Thyroid gland (tissue), 4 donors: Measurements from ENCODE around the gene NFIA. TPM values are rescaled to one million over a fixed set of nuclear protein-coding genes. Genes with fewer than 3 reads are reported as not detected.
A peak's percentile ranks its signal among the peaks of the same experiment; 100 is the strongest.

ENCODE experiments used
- DNase-seq, 2 donors: peaks; one replicate each; pipeline ENCODE4 v3.0.0-alpha.2; 2019
- H3K27ac ChIP-seq, 3 donors: fragments of 200-600 bp; sonication (generic); 1 replicate in 2 of 3; 2 replicates in 1 of 3; pipeline ENCODE4 v1.5.1; 2016 to 2019; ENCODE audit warnings: mild to moderate bottlenecking in 1 of 3, moderate library complexity in 1 of 3
- H3K27me3 ChIP-seq: fragments of 200-600 bp; sonication (generic); one replicate; pipeline ENCODE4 v1.5.1; 2019
- H3K36me3 ChIP-seq, 2 donors: fragments of 200-600 bp; sonication (generic); one replicate each; pipeline ENCODE4 v1.5.1; 2016 to 2019
- H3K4me1 ChIP-seq, 2 donors: fragments of 200-600 bp; sonication (generic); one replicate each; pipeline ENCODE4 v1.5.1; 2017 to 2019
- H3K4me3 ChIP-seq, 3 donors: fragments of 200-600 bp; sonication (generic); replicated peaks in 1 of 3; 1 replicate in 2 of 3; 2 replicates in 1 of 3; pipeline ENCODE4 v1.5.1; 2016; ENCODE audit warnings: mild to moderate bottlenecking in 1 of 3
- H3K9me3 ChIP-seq: fragments of 200-600 bp; sonication (generic); one replicate; pipeline ENCODE4 v1.5.1; 2017
- CTCF ChIP-seq, 6 experiments: fragments of 200-600 bp in 3 of 6; fragments of 450-650 bp in 3 of 6; sonication (generic) in 3 of 6; IDR thresholded peaks; one replicate each; pipeline ENCODE4 v1.5.1; 2016 to 2019; ENCODE audit warnings: antibody characterized with exemption in 6 of 6, mild to moderate bottlenecking in 2 of 6, inconsistent platforms in 1 of 6, moderate library complexity in 1 of 6
- POLR2A ChIP-seq, 2 donors: fragments of 450-650 bp; IDR thresholded peaks; one replicate each; pipeline ENCODE4 v1.6.1; 2017; ENCODE audit warnings: antibody characterized with exemption in 2 of 2, mild to moderate bottlenecking in 2 of 2, moderate library complexity in 1 of 2
- WGBS, 2 donors: methylation state at CpG; one replicate each; pipeline ENCODE4 v1.1.5; 2017; 5-methylcytosine and 5-hydroxymethylcytosine counted together
- intact Hi-C: fragments of 100-400 bp; cut with DNase I; formaldehyde crosslinking; loops from one replicate; pipeline ENCODE4 v1.15.1; 2023
- total RNA-seq, 4 donors: library from RNA; depleted of rRNA; stranded (reverse); fragments of >200 nt; gene quantifications; one replicate each; pipeline ENCODE4 v1.2.3, GENCODE V29; 2016

Gene NFIA
- total RNA-seq, 4 donors from 2014 or later = 105 to 149 (median 118) TPM

GRCh38 chr1:61269602-61270001 is 187.2 kb downstream of the NFIA start:
- Histone ChIP-seq H3K27ac (peak overlapping the region; percentile 18 to 55 (median 34)), H3K27me3 (no peaks in the 10 kb centered on the region), H3K36me3 (no peaks in the 10 kb centered on the region), H3K4me1 (peaks cover 31 to 55% of the 10 kb centered on the region in 2 donors), H3K4me3 (no peak overlapping the region), H3K9me3 (no peaks in the 10 kb centered on the region)
- no peak for DNase-seq
- intact Hi-C loops = no loop called here
- TF ChIP-seq POLR2A (IDR thresholded peaks at IDR 0.05) = no peak
- TF ChIP-seq CTCF (IDR thresholded peaks at IDR 0.05) = no peak
- WGBS, 2 donors = 83 to 94% methylated on average over 1 of the region's 1 CpG

- TF ChIP-seq POLR2A (IDR thresholded peaks at IDR 0.05) (no peak), CTCF (IDR thresholded peaks at IDR 0.05) (no peak)
- H3K36me3 ChIP-seq = no peaks in the 10 kb centered on the region
- H3K4me3 ChIP-seq = no peak overlapping the region
- DNase-seq = no peak
- H3K27me3 ChIP-seq = no peaks in the 10 kb centered on the region
- 96 to 97% methylated on average over 2 of the region's 2 CpGs for WGBS, 2 donors
- no peaks in the 10 kb centered on the region for H3K9me3 ChIP-seq
- peak overlapping the region in 2 of 3 donors; percentile 34 to 55 for H3K27ac ChIP-seq
- H3K4me1 ChIP-seq = peaks cover 36 to 59% of the 10 kb centered on the region in 2 donors
- intact Hi-C loops = no loop called here
Observed at GRCh38 chr1:61270107-61270506, 187.7 kb downstream of the NFIA start.

- DNase-seq = no peak
- intact Hi-C loops = no loop called here
- no peak overlapping the region for H3K4me3 ChIP-seq
- H3K36me3 ChIP-seq = no peaks in the 10 kb centered on the region
- no peaks in the 10 kb centered on the region for H3K27me3 ChIP-seq
- no peak for TF ChIP-seq CTCF (IDR thresholded peaks at IDR 0.05)
- TF ChIP-seq POLR2A (IDR thresholded peaks at IDR 0.05) = no peak
- peaks cover 36 to 62% of the 10 kb centered on the region in 2 donors for H3K4me1 ChIP-seq
- no peaks in the 10 kb centered on the region for H3K9me3 ChIP-seq
- peak overlapping the region in 1 of 3 donors; percentile 3 for H3K27ac ChIP-seq
- 76 to 87% methylated on average over 8 of the region's 8 CpGs for WGBS, 2 donors
Observed at GRCh38 chr1:61270761-61271411, 188.5 kb downstream of the NFIA start.

GRCh38 chr1:61271412-61271789 is 189.0 kb downstream of the NFIA start:
- Histone ChIP-seq H3K36me3 (no peaks in the 10 kb centered on the region), H3K9me3 (no peaks in the 10 kb centered on the region), H3K27ac (peak overlapping the region in 1 of 3 donors; percentile 3), H3K27me3 (no peaks in the 10 kb centered on the region), H3K4me3 (no peak overlapping the region), H3K4me1 (peaks cover 40 to 67% of the 10 kb centered on the region in 2 donors)
- no peak for DNase-seq
- intact Hi-C loops = no loop called here
- WGBS, 2 donors = 95 to 96% methylated on average over 5 of the region's 5 CpGs
- TF ChIP-seq CTCF (IDR thresholded peaks at IDR 0.05) = no peak

GRCh38 chr1:61273167-61273705 is 190.9 kb downstream of the NFIA start:
- 93 to 94% methylated on average over 4 of the region's 4 CpGs for WGBS, 2 donors
- Histone ChIP-seq H3K4me3 (no peak overlapping the region), H3K27ac (peak overlapping the region in 2 of 3 donors; percentile 20 to 29), H3K4me1 (peaks cover 42 to 55% of the 10 kb centered on the region in 2 donors), H3K27me3 (no peaks in the 10 kb centered on the region), H3K36me3 (no peaks in the 10 kb centered on the region), H3K9me3 (no peaks in the 10 kb centered on the region)
- TF ChIP-seq CTCF (IDR thresholded peaks at IDR 0.05) = no peak
- TF ChIP-seq POLR2A (IDR thresholded peaks at IDR 0.05) = no peak
- no peak for DNase-seq
- intact Hi-C loops = no loop called here
